Endothelial cell of umbilical vein (primary cell): ENCODE measurements around the gene TSPAN5. TPM values are rescaled to one million over a fixed set of nuclear protein-coding genes. Genes with fewer than 3 reads are reported as not detected.

ENCODE experiments used
- BruUV-seq: library from RNA; stranded (reverse); fragments of 400-500 nt; replicated peaks from 2 replicates; lab custom pipeline; 2021; lab: Mats Ljungman, UMichigan
- CTCF ChIA-PET: fragments of 300-600, 350-600 bp; sonication (Branson Sonifier 250); formaldehyde crosslinking; loops from one replicate; lab custom pipeline; 2021; ENCODE audit warnings: antibody characterized with exemption, inconsistent platforms; lab: Charles Lee
- POLR2A ChIA-PET: fragments of 300-600, 350-600 bp; sonication (Branson Sonifier 250); formaldehyde crosslinking; loops from one replicate; lab custom pipeline; 2021; ENCODE audit warnings: antibody characterized with exemption, inconsistent platforms; lab: Charles Lee
- DNase-seq: peaks from one replicate; pipeline ENCODE4 v3.0.0-alpha.2; 2011; ENCODE audit warnings: low read depth, low spot score
- FAIRE-seq: peaks from 2 replicates; lab custom pipeline; 2011; peaks lifted over from hg19 to GRCh38; lab: Jason Lieb, UNC
- H2AFZ ChIP-seq: 2 replicates; pipeline ENCODE4 v1.6.0; 2012; ENCODE audit warnings: low read depth, low read length, control low read depth, inconsistent platforms
- H3K27ac ChIP-seq: 2 replicates; pipeline ENCODE4 v1.5.1; 2011; ENCODE audit warnings: low read depth, mild to moderate bottlenecking, control low read depth, low read length, moderate library complexity; ENCODE audit not compliant: insufficient read depth
- H3K27me3 ChIP-seq, 2 experiments: 2 replicates each; pipeline versions ENCODE4 v1.6.0 to v1.6.1; 2011; ENCODE audit warnings: low read length in 2 of 2, mixed read lengths in 1 of 2; ENCODE audit not compliant: control insufficient read depth in 2 of 2, insufficient read depth in 2 of 2
- H3K36me3 ChIP-seq, 2 experiments: 2 replicates in 1 of 2; 3 replicates in 1 of 2; pipeline ENCODE4 v1.5.1; 2011; ENCODE audit warnings: low read length in 2 of 2, mild to moderate bottlenecking in 1 of 2, moderate library complexity in 1 of 2; ENCODE audit not compliant: control insufficient read depth in 2 of 2, insufficient read depth in 2 of 2; ENCODE audit errors: extremely low read depth in 1 of 2
- H3K4me1 ChIP-seq: 3 replicates; pipeline ENCODE4 v1.5.1; 2011; ENCODE audit warnings: mild to moderate bottlenecking, low read length; ENCODE audit not compliant: control insufficient read depth, insufficient read depth; ENCODE audit errors: extremely low read depth
- H3K4me2 ChIP-seq: 2 replicates; pipeline ENCODE4 v1.6.1; 2011; ENCODE audit warnings: low read length, control low read depth, mixed read lengths; ENCODE audit not compliant: insufficient read depth
- H3K4me3 ChIP-seq, 3 experiments: fragments of 200-600 bp in 1 of 3; sonication (generic), shearing (Covaris generic) in 1 of 3; replicated peaks in 1 of 3; 2 replicates each; pipeline ENCODE4 v1.5.1; 2011 to 2016; ENCODE audit warnings: control low read depth in 3 of 3, low read length in 3 of 3, mild to moderate bottlenecking in 2 of 3, inconsistent platforms in 1 of 3, low read depth in 1 of 3, moderate library complexity in 1 of 3; ENCODE audit not compliant: insufficient read depth in 1 of 3
- H3K79me2 ChIP-seq: 2 replicates; pipeline ENCODE4 v1.6.0; 2012; ENCODE audit warnings: low read length, inconsistent platforms; ENCODE audit not compliant: control insufficient read depth, insufficient read depth
- H3K9ac ChIP-seq: replicated peaks from 2 replicates; pipeline ENCODE3; 2011; ENCODE audit warnings: low read length, control low read depth; ENCODE audit not compliant: insufficient read depth; ENCODE audit errors: extremely low read depth
- H3K9me1 ChIP-seq: replicated peaks from 3 replicates; pipeline ENCODE4 v1.6.0; 2011; ENCODE audit warnings: mild to moderate bottlenecking, low read length; ENCODE audit not compliant: control insufficient read depth, insufficient read depth; ENCODE audit errors: extremely low read depth
- H3K9me3 ChIP-seq: replicated peaks from 2 replicates; pipeline ENCODE4 v1.5.1; 2012; ENCODE audit warnings: low read length, inconsistent platforms; ENCODE audit not compliant: control insufficient read depth, insufficient read depth
- H4K20me1 ChIP-seq: replicated peaks from 2 replicates; pipeline ENCODE3; 2011; ENCODE audit warnings: mild to moderate bottlenecking, low read length; ENCODE audit not compliant: control insufficient read depth, insufficient read depth; ENCODE audit errors: extremely low read depth
- CTCF ChIP-seq, 2 donors: IDR thresholded peaks; 1 replicate in 1 of 2; 2 replicates in 1 of 2; pipeline ENCODE4 v1.5.1; 2011; ENCODE audit warnings: low read length in 2 of 2, mild to moderate bottlenecking in 2 of 2, moderate library complexity in 2 of 2, control low read depth in 1 of 2, inconsistent platforms in 1 of 2, low read depth in 1 of 2; ENCODE audit not compliant: insufficient read depth in 1 of 2; ENCODE audit errors: extremely low read depth in 1 of 2
- EZH2 ChIP-seq: IDR thresholded peaks from 2 replicates; pipeline ENCODE4 v1.6.1; 2012; ENCODE audit warnings: borderline replicate concordance, low read depth, mild to moderate bottlenecking, moderate library complexity, low read length, inconsistent platforms; ENCODE audit not compliant: severe bottlenecking
- FOS ChIP-seq: IDR thresholded peaks from 2 replicates; pipeline ENCODE4 v1.6.1; 2011; ENCODE audit warnings: mild to moderate bottlenecking, low read length, moderate library complexity, borderline replicate concordance; ENCODE audit not compliant: insufficient read depth
- GATA2 ChIP-seq: IDR thresholded peaks from 2 replicates; pipeline ENCODE4 v1.7.0; 2011; ENCODE audit warnings: low read depth, mild to moderate bottlenecking, moderate library complexity, mixed read lengths, low read length; ENCODE audit not compliant: insufficient read length, insufficient read depth
- JUN ChIP-seq: IDR thresholded peaks from 2 replicates; pipeline ENCODE4 v1.6.1; 2011; ENCODE audit warnings: borderline replicate concordance, low read depth; ENCODE audit not compliant: insufficient read length, insufficient read depth
- MAX ChIP-seq: IDR thresholded peaks from 2 replicates; pipeline ENCODE4 v1.6.1; 2011; ENCODE audit not compliant: insufficient read depth, insufficient read length
- MYC ChIP-seq: IDR thresholded peaks from one replicate; pipeline ENCODE4 v1.6.1; 2011; ENCODE audit warnings: mild to moderate bottlenecking, low read depth, low read length
- POLR2A ChIP-seq: IDR thresholded peaks from 2 replicates; pipeline ENCODE4 v1.6.1; 2012; ENCODE audit warnings: low read depth, mild to moderate bottlenecking, control low read depth, low read length
- POLR2AphosphoS5 ChIP-seq: IDR thresholded peaks from 2 replicates; pipeline ENCODE4 v1.6.1; 2012; ENCODE audit warnings: low read depth, mild to moderate bottlenecking, control low read depth, low read length, moderate library complexity; ENCODE audit not compliant: insufficient read depth
- dilution Hi-C: fragments of 300-500 bp; cut with MboI; formaldehyde crosslinking; loops from one replicate; pipeline ENCODE4 v1.15.0; 2019; ENCODE audit warnings: low sequenced_read_pairs; ENCODE audit not compliant: extremely low pct_ligation_motif_present
- intact Hi-C: fragments of 100-400 bp; cut with micrococcal nuclease; formaldehyde crosslinking; loops from one replicate; pipeline ENCODE4 v1.10.0; 2022
- polyA plus RNA-seq, 4 experiments: library from polyadenylated mRNA; depleted of rRNA in 3 of 4; stranded (reverse) in 3 of 4; unstranded in 1 of 4; fragments of >200 nt; gene quantifications; 2 replicates each; pipeline versions ENCODE4 v1.2.1 to v1.2.3, GENCODE V29; 2011 to 2012; ENCODE audit warnings: missing spikeins in 1 of 4
- total RNA-seq: library from RNA; stranded (reverse); gene quantifications from 2 replicates; pipeline ENCODE4 v1.2.3, GENCODE V29; 2021

The TSPAN5 gene
- total and polyA plus RNA-seq, 2 donors (not counting 3 experiments of a cell fraction or from before 2014, with no cell fraction given) = 45.1 to 50.2 TPM

GRCh38 chr4:98502031-98502430, 156.4 kb downstream of the TSPAN5 start:
- H3K9me1 ChIP-seq = no peaks in the 10 kb centered on the region

More at GRCh38 chr4:98502031-98502430, 156.4 kb downstream of the TSPAN5 start:
- no peaks in the 10 kb centered on the region for H3K9me3 ChIP-seq
- no peaks in the 10 kb centered on the region for H3K27me3 ChIP-seq
- ChIA-PET CTCF (no interaction called here), POLR2A (no interaction called here)
- intact Hi-C loops (no loop called here), dilution Hi-C loops (no loop called here)
- H3K79me2 ChIP-seq = peaks cover 3% of the 10 kb centered on the region
- no peak overlapping the region for H3K9ac ChIP-seq
- no peak for DNase-seq
- no peak overlapping the region for H3K27ac ChIP-seq
- no TSS peak for BruUV-seq
- H4K20me1 ChIP-seq = no peaks in the 10 kb centered on the region
- H3K36me3 ChIP-seq = peaks cover 0 to 12% of the 10 kb centered on the region in 2 experiments
- no peaks in the 10 kb centered on the region for H3K4me1 ChIP-seq
- H3K4me2 ChIP-seq = no peak overlapping the region
- H2AFZ ChIP-seq = no peak overlapping the region
- no peak for TF ChIP-seq JUN
- TF ChIP-seq POLR2AphosphoS5 = no peak
- TF ChIP-seq EZH2 = no peak
- TF ChIP-seq MYC = no peak
- no peak for TF ChIP-seq CTCF (IDR thresholded peaks at IDR 0.05; ENCODE audit: extremely low read depth in 1 of 2, insufficient read depth in 1 of 2, low read depth in 1 of 2, low read length in 2 of 2)
- TF ChIP-seq GATA2 = no peak
- no peak for TF ChIP-seq MAX
- TF ChIP-seq FOS = no peak
- no peak for TF ChIP-seq POLR2A
- H3K4me3 ChIP-seq = no peak overlapping the region
- no peak for FAIRE-seq
